HEK293 (cell line): Measurements from ENCODE around the gene EME2.
"Not testable (repeated sequence)": the region's sequence is repeated elsewhere in the genome, so short reads cannot be mapped to it uniquely, and the experiment has no call there.

ENCODE experiments used
- CTCF ChIA-PET: fragments of 350-600 bp; formaldehyde crosslinking; extraction: SDS; loops from one replicate; lab custom pipeline; 2021; ENCODE audit warnings: antibody characterized with exemption; lab: Yijun Ruan, JAX
- POLR2A ChIA-PET: fragments of 300-600 bp; formaldehyde crosslinking; extraction: SDS; loops from one replicate; lab custom pipeline; 2020; ENCODE audit warnings: antibody characterized with exemption, inconsistent platforms; lab: Yijun Ruan, JAX
- H3K27ac ChIP-seq: fragments of 200-500 bp; sonication (Bioruptor generic); 2 replicates; pipeline ENCODE4 v1.5.1; 2014; ENCODE audit warnings: low read depth, low read length, control low read depth, inconsistent platforms; ENCODE audit errors: extremely low read depth
- H3K36me3 ChIP-seq, 2 experiments: fragments of 200-500 bp in 1 of 2; sonication (Bioruptor generic) in 1 of 2; 1 replicate in 1 of 2; 2 replicates in 1 of 2; pipeline ENCODE4 v1.5.1; 2014 to 2017; ENCODE audit warnings: inconsistent platforms in 2 of 2, low read length in 2 of 2; ENCODE audit not compliant: control insufficient read depth in 2 of 2, insufficient read depth in 1 of 2
- H3K4me1 ChIP-seq: fragments of 200-500 bp; sonication (Bioruptor generic); 2 replicates; pipeline ENCODE4 v1.5.1; 2014; ENCODE audit warnings: mild to moderate bottlenecking, low read length, inconsistent platforms; ENCODE audit not compliant: control insufficient read depth, insufficient read depth
- H3K4me3 ChIP-seq: 2 replicates; pipeline ENCODE4 v1.5.1; 2011; ENCODE audit warnings: low read depth, mild to moderate bottlenecking, control low read depth, low read length, moderate library complexity
- H3K9me3 ChIP-seq: fragments of 200-500 bp; sonication (Bioruptor generic); 2 replicates; pipeline ENCODE4 v1.5.1; 2014; ENCODE audit warnings: low read depth, low read length, inconsistent platforms; ENCODE audit not compliant: control insufficient read depth, insufficient read depth
- AEBP2 ChIP-seq: fragments of 450-650 bp; formaldehyde crosslinking; IDR thresholded peaks from 2 replicates; pipeline ENCODE4 v1.5.1; 2016; ENCODE audit warnings: missing biosample characterization, missing genetic modification characterization, borderline replicate concordance
- BCL11A ChIP-seq: fragments of 450-650 bp; formaldehyde crosslinking; IDR thresholded peaks from 2 replicates; pipeline ENCODE4 v1.5.1; 2016; ENCODE audit warnings: low read depth, missing biosample characterization, missing genetic modification characterization
- ELK4 ChIP-seq: IDR thresholded peaks from 2 replicates; pipeline ENCODE4 v1.6.1; 2011; ENCODE audit warnings: mild to moderate bottlenecking, low read depth, low read length, borderline replicate concordance
- HOXA7 ChIP-seq: sonication (generic); formaldehyde crosslinking; IDR thresholded peaks from 2 replicates; pipeline ENCODE4 v1.8.1; 2022; ENCODE audit warnings: missing genetic modification reagents, borderline replicate concordance
- OVOL3 ChIP-seq: fragments of 450-650 bp; formaldehyde crosslinking; IDR thresholded peaks from 2 replicates; pipeline ENCODE4 v1.5.1; 2016; ENCODE audit warnings: missing biosample characterization, missing genetic modification characterization
- ZBTB7A ChIP-seq: fragments of 450-650 bp; formaldehyde crosslinking; IDR thresholded peaks from 2 replicates; pipeline ENCODE4 v1.5.1; 2016; ENCODE audit warnings: low read depth, missing biosample characterization, missing genetic modification characterization
- ZNF16 ChIP-seq: fragments of 450-650 bp; formaldehyde crosslinking; IDR thresholded peaks from 2 replicates; pipeline ENCODE4 v1.5.1; 2016; ENCODE audit warnings: low read depth, missing biosample characterization, missing genetic modification characterization
- ZNF174 ChIP-seq: fragments of 450-650 bp; formaldehyde crosslinking; IDR thresholded peaks from 2 replicates; pipeline ENCODE4 v1.5.0; 2017; ENCODE audit warnings: missing biosample characterization, mild to moderate bottlenecking, missing genetic modification characterization
- ZNF202 ChIP-seq: fragments of 450-650 bp; formaldehyde crosslinking; IDR thresholded peaks from 2 replicates; pipeline ENCODE4 v1.5.1; 2016; ENCODE audit warnings: missing biosample characterization, missing genetic modification characterization, borderline replicate concordance
- ZNF266 ChIP-seq: fragments of 450-650 bp; formaldehyde crosslinking; IDR thresholded peaks from 2 replicates; pipeline ENCODE4 v1.5.1; 2016; ENCODE audit warnings: missing biosample characterization, missing genetic modification characterization, low read depth
- ZNF302 ChIP-seq: fragments of 450-650 bp; formaldehyde crosslinking; IDR thresholded peaks from 2 replicates; pipeline ENCODE4 v1.5.1; 2016; ENCODE audit warnings: missing biosample characterization, missing genetic modification characterization, low read depth
- ZNF423 ChIP-seq: fragments of 450-650 bp; formaldehyde crosslinking; IDR thresholded peaks from 2 replicates; pipeline ENCODE4 v1.5.1; 2016; ENCODE audit warnings: missing biosample characterization, missing genetic modification characterization
- ZNF514 ChIP-seq: fragments of 450-650 bp; formaldehyde crosslinking; IDR thresholded peaks from 2 replicates; pipeline ENCODE4 v1.5.1; 2016; ENCODE audit warnings: missing biosample characterization, missing genetic modification characterization
- ZNF521 ChIP-seq: fragments of 450-650 bp; formaldehyde crosslinking; IDR thresholded peaks from 2 replicates; pipeline ENCODE4 v1.5.1; 2017; ENCODE audit warnings: missing biosample characterization, mild to moderate bottlenecking, missing genetic modification characterization
- ZNF548 ChIP-seq: fragments of 450-650 bp; formaldehyde crosslinking; IDR thresholded peaks from 2 replicates; pipeline ENCODE4 v1.5.1; 2016; ENCODE audit warnings: missing biosample characterization, missing genetic modification characterization
- ZNF549 ChIP-seq: fragments of 450-650 bp; IDR thresholded peaks from 2 replicates; pipeline ENCODE4 v1.5.1; 2018; ENCODE audit warnings: missing biosample characterization, missing genetic modification characterization, mild to moderate bottlenecking, inconsistent platforms, moderate library complexity
- ZNF626 ChIP-seq: fragments of 450-650 bp; sonication (Bioruptor Pico); formaldehyde crosslinking; IDR thresholded peaks from 2 replicates; pipeline ENCODE4 v1.5.1; 2018; ENCODE audit warnings: missing biosample characterization, missing genetic modification characterization, inconsistent platforms
- ZNF654 ChIP-seq: fragments of 450-650 bp; formaldehyde crosslinking; IDR thresholded peaks from 2 replicates; pipeline ENCODE4 v1.5.1; 2016; ENCODE audit warnings: low read depth, missing biosample characterization, missing genetic modification characterization
- ZNF670 ChIP-seq: fragments of 450-650 bp; formaldehyde crosslinking; IDR thresholded peaks from 2 replicates; pipeline ENCODE4 v1.5.1; 2016; ENCODE audit warnings: missing biosample characterization, missing genetic modification characterization, low read depth
- ZNF701 ChIP-seq: fragments of 450-650 bp; formaldehyde crosslinking; IDR thresholded peaks from 2 replicates; pipeline ENCODE4 v1.5.1; 2016; ENCODE audit warnings: missing biosample characterization, missing genetic modification characterization
- ZNF776 ChIP-seq: fragments of 450-650 bp; formaldehyde crosslinking; IDR thresholded peaks from 2 replicates; pipeline ENCODE4 v1.5.0; 2017; ENCODE audit warnings: missing biosample characterization, missing genetic modification characterization, borderline replicate concordance
- ZNF777 ChIP-seq: fragments of 450-650 bp; formaldehyde crosslinking; IDR thresholded peaks from 2 replicates; pipeline ENCODE4 v1.5.1; 2017; ENCODE audit warnings: missing biosample characterization, missing genetic modification characterization, borderline replicate concordance
- ZNF792 ChIP-seq: fragments of 450-650 bp; formaldehyde crosslinking; IDR thresholded peaks from 2 replicates; pipeline ENCODE4 v1.5.1; 2016; ENCODE audit warnings: missing biosample characterization, missing genetic modification characterization
- ZNF830 ChIP-seq: fragments of 450-650 bp; IDR thresholded peaks from 2 replicates; pipeline ENCODE4 v1.5.0; 2018; ENCODE audit warnings: missing biosample characterization, missing genetic modification characterization, low read depth, mild to moderate bottlenecking, moderate library complexity
- TF ChIP-seq, protein P1 (sequence below): fragments of 450-650 bp; formaldehyde crosslinking; IDR thresholded peaks from 2 replicates; pipeline ENCODE4 v1.5.1; 2017; ENCODE audit warnings: missing biosample characterization, missing genetic modification characterization
- TF ChIP-seq, protein P2 (sequence below): fragments of 450-650 bp; formaldehyde crosslinking; IDR thresholded peaks from 2 replicates; pipeline ENCODE4 v1.5.1; 2016; ENCODE audit warnings: missing biosample characterization, missing genetic modification characterization

The EME2 gene

DNA sequence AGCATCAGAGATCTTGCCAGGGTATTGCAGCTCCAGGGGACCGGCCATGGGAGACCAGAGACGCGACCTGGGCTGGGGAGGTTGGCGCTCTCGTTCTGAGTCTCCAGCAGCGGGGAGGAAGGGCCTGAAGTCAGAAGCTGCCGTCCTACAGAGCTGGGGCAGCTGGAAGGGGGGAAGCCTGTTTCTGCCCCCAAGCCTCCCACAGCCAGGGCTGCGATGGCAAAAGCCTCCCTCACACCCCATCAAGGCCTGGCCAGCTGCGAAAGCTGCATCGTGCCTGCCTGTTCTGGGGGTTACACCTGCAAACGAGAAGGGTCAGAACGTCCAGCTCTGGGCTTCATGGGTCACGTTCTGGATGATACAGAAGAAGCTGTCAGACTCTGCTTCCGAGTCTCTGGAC is 40.5 kb upstream of the EME2 start (continued):
- TF ChIP-seq ZNF423 = no peak

GRCh38 chr16:1732551-1732987 is 40.0 kb upstream of the EME2 start:
- H3K9me3 ChIP-seq, H3K27ac ChIP-seq, H3K4me1 ChIP-seq, H3K4me3 ChIP-seq: not testable (repeated sequence)
- peaks cover 6 to 73% of the 10 kb centered on the region in 2 experiments; a peak in 2 of 3 replicates for H3K36me3 ChIP-seq
- ChIA-PET POLR2A (interaction anchor here (1.3 kb wide), 1 partner anchor 27 kb away, joined by 4 read pairs; the partner anchor contains the start of gene MAPK8IP3), CTCF (interaction anchor here (0.6 to 1.1 kb wide), 2 partner anchors 9 to 621 kb away, joined by 3 to 6 read pairs; no protein-coding TSS in a partner anchor)

- TF ChIP-seq ZNF701 (tag by site-specific recombination) (no peak), ZNF514 (tag by site-specific recombination) (no peak), ZNF16 (tag by site-specific recombination) (no peak), ZNF202 (tag by site-specific recombination) (no peak), ZNF654 (tag by site-specific recombination) (no peak), OVOL3 (tag by site-specific recombination) (no peak), ZNF830 (tag by site-specific recombination) (no peak), ZNF670 (tag by site-specific recombination) (no peak), ZNF776 (no peak), ZNF266 (tag by site-specific recombination) (no peak), ZNF792 (tag by site-specific recombination) (no peak), ZBTB7A (tag by site-specific recombination) (no peak), ZNF302 (tag by site-specific recombination) (no peak)
- TF ChIP-seq, protein P1, sequence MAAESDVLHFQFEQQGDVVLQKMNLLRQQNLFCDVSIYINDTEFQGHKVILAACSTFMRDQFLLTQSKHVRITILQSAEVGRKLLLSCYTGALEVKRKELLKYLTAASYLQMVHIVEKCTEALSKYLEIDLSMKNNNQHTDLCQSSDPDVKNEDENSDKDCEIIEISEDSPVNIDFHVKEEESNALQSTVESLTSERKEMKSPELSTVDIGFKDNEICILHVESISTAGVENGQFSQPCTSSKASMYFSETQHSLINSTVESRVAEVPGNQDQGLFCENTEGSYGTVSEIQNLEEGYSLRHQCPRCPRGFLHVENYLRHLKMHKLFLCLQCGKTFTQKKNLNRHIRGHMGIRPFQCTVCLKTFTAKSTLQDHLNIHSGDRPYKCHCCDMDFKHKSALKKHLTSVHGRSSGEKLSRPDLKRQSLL (tag by site-specific recombination) = no peak
- Histone ChIP-seq H3K4me1 (no peaks in the 10 kb centered on the region), H3K9me3 (no peaks in the 10 kb centered on the region), H3K36me3 (peaks cover 6 to 57% of the 10 kb centered on the region in 2 experiments; a peak in 2 of 3 replicates), H3K4me3 (no peak overlapping the region), H3K27ac (no peak overlapping the region)
- ChIA-PET CTCF (no interaction called here), POLR2A (no interaction called here)
Observed at GRCh38 chr16:1734123-1734522, 38.5 kb upstream of the EME2 start.

DNA sequence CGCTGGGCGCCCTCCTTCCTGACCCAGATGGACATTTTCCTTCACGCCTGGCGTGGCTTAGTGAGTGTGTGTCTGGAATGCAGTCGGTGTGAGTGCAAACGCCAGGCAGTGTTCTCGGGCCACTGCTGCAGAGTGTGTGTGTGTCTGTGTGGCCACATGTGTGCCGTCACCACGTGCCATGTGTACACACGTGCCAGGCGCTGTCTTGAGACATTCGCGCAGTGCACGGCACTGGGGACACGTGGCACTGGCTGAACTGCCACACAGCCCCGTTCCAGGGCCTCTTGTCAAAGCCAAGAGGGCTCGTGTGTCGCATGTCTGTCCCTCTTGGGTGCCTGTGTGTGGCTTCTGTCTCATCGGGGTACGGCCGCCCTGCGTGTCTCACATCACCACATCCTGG is 37.8 kb upstream of the EME2 start:
- Histone ChIP-seq H3K27ac (no peak overlapping the region), H3K4me3 (no peak overlapping the region), H3K9me3 (no peaks in the 10 kb centered on the region), H3K4me1 (no peaks in the 10 kb centered on the region), H3K36me3 (peaks cover 5 to 56% of the 10 kb centered on the region in 2 experiments; a peak in 2 of 3 replicates)
- ChIA-PET POLR2A (no interaction called here), CTCF (no interaction called here)
- TF ChIP-seq ZNF521 (no peak), HOXA7 (no peak), ZNF174 (tag by site-specific recombination) (no peak), ZNF548 (tag by site-specific recombination) (no peak), ZNF626 (tag by site-specific recombination) (no peak), ZNF549 (no peak), ELK4 (no peak), AEBP2 (tag by site-specific recombination) (no peak), ZNF777 (tag by site-specific recombination) (no peak), BCL11A (no peak)
- TF ChIP-seq, protein P2, sequence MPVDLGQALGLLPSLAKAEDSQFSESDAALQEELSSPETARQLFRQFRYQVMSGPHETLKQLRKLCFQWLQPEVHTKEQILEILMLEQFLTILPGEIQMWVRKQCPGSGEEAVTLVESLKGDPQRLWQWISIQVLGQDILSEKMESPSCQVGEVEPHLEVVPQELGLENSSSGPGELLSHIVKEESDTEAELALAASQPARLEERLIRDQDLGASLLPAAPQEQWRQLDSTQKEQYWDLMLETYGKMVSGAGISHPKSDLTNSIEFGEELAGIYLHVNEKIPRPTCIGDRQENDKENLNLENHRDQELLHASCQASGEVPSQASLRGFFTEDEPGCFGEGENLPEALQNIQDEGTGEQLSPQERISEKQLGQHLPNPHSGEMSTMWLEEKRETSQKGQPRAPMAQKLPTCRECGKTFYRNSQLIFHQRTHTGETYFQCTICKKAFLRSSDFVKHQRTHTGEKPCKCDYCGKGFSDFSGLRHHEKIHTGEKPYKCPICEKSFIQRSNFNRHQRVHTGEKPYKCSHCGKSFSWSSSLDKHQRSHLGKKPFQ (tag by site-specific recombination) = no peak
